Stimulated activated CD8-positive, alpha-beta memory T cell treated with anti-CD3 and anti-CD28 coated beads, Interleukin-7, amount 100 ng/mL, for 24 hours (primary cell): Measurements from ENCODE around the gene LRFN3.
"Not testable (repeated sequence)": the region's sequence is repeated elsewhere in the genome, so short reads cannot be mapped to it uniquely, and the experiment has no call there.

ENCODE experiments used
- DNase-seq: peaks from one replicate; pipeline ENCODE4 v3.0.0-alpha.2; 2020; ENCODE audit warnings: low read depth

Gene LRFN3, protein sequence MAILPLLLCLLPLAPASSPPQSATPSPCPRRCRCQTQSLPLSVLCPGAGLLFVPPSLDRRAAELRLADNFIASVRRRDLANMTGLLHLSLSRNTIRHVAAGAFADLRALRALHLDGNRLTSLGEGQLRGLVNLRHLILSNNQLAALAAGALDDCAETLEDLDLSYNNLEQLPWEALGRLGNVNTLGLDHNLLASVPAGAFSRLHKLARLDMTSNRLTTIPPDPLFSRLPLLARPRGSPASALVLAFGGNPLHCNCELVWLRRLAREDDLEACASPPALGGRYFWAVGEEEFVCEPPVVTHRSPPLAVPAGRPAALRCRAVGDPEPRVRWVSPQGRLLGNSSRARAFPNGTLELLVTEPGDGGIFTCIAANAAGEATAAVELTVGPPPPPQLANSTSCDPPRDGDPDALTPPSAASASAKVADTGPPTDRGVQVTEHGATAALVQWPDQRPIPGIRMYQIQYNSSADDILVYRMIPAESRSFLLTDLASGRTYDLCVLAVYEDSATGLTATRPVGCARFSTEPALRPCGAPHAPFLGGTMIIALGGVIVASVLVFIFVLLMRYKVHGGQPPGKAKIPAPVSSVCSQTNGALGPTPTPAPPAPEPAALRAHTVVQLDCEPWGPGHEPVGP

DNA sequence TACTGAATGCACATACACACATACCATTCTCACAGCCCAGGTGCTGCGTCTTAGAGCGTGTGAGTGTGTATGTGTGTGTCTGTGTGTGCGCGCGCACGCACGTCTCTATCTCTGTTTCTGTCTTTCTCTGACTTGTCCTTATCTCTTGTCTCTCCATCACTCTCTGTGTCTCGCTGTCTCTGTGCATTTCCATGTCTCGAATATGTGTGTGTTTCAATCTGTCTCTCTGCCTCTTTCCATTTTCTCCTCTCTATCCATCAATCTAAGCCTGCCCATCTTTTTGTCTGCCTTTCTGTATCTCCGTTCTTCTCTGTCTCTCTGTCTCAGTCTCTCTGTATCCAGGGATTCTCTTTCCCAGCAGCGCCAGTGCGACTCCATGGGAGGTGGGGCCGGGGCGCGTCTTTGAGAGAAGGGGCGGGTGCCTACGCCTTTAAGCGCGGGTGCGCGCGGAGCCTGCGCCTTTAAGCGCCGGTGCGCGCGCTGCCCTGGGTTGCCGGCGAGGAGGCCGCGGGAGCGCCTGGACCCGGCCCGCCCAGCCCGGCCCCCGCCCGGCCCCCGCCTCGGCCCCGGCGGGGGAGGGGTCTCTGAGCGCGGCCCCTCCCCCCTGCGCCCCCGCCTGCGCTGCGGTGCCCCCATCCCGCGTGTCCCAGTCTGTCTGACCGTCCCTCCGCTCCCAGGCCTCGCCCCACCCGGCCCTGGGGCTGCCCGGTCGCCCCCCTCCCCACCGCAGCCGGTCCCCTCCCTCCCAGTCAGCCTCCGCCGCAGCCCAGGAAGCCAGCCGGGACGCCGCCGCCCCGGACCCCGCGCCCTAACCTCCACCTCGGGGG, at the start of gene LRFN3:
Gene LRFN3, plus strand, starts transcription at position 464 of the 827 bp plus-strand sequence. CDS start 3,052 bp downstream, outside the sequence.
- peak; percentile 40 for DNase-seq

DNA sequence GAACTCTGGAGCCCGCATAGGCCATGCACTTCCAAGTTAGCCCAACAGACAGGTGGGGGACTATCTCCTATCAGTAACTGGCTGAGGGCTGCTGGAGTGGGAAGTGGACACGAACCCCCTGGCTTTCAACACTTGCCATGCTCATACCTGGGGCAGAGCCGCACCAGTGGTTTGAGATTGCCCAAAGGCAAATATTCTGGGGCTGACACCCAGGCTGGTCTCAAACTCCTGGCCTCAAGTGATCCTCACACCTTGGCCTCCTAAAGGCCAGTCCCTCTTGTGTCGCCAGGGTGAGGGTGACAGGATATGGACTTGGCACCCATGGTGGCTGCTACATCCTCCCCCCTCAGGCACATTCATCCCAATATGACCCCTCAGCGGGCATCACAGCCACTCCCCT, 49.0 kb upstream of the LRFN3 start:
- DNase-seq, result no peak

DNA sequence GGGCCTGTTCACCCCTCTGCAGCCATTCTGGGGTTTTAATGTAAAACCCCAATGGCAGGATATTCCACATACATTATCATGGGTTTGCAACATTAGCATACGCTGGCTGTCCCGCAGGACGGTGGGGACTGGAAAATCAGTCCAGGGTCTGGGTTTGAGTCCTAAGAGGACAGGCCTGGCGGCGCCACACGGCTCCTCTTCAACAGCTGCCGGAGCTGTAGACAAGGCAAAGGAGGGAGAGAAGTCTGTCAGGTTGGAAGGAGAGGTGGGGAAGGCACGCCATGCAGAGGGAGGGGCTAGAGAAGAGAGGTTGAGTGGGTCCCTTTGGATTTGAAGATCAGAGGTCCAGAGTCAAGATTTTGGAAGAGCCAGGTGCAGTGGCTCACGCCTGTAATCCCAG, 47.8 kb upstream of the LRFN3 start:
- DNase-seq, result no peak

DNA sequence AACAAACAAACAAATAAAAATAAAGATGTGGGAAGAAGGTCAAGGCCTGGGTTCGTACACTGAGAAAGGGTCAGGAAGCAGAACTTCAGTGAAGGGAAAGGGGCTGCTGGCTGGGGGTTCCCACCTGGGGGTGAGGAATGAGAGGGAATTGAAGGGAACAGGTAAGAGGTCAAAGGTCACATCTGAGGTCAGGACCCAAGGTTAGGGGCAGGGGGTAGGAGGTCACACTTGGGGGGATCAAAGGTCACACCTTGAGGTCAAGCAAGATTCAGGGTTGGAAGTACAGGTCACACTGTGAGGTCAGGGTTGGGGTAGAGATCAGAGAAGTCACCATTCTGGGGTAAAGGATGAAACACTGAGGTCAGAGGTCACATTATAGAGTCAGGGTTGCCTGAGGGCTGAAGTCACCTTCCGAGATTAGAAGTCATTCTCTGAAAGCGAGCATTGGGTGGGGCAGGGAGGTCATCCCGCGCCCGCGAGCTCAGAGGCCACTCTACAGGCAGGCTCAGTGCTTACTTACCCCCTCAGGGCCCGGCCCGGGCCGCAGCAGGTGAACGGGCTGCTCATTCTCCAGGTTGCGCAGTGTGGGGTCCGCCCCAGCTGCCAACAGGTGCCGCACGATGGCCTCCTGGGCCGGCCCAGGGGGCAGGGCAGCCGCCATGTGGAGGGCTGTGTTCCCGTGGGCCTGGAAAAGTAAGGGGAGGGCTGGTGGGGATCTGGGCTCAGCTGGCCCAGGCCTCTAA, 46.6 kb upstream of the LRFN3 start:
- DNase-seq, result no peak

DNA sequence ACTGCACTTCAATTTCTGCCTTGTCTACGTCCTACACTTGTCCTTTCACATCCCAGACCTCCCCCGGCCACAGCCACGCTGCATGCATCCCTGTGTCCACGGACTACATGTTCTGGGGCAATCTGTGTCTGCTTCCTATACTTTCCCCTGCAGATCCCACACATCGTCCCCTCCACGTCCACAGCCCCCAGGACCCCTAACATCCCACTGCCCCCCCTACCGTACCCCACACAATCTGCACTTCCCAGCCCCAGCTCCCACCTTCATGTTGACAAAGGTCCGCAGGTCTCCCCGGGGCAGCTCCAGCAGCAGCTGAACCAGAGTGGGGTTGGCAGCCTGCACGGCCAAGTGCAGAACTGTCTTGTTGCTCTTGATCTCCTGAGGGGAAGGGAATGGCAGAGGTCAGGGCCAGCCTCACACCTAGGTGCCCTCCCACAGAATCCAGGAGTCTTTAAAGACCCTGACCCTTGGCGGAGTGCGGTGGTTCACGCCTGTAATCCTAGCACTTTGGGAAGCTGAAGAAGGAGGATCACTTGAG, 46.0 kb upstream of the LRFN3 start:
- DNase-seq, result no peak

DNA sequence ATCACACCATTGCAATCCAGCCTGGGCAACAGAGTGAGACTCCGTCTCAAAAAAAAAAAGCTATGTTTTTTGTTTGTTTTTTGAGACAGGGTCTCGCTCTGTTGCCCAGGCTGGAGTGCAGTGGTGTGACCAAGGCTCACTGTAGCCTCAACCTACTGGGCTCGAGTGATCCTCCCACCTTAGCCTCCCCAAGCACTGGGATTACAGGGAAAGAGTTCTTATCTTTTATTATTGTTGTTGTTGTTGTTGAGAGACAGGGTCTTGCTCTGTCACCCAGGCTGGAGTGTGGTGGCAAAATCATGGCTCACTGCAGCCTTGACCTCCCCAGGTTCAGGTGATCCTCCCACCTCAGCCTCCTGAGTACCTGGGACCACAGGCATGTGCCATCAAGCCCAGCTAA, 44.4 kb upstream of the LRFN3 start:
- DNase-seq, result not testable (repeated sequence)

DNA sequence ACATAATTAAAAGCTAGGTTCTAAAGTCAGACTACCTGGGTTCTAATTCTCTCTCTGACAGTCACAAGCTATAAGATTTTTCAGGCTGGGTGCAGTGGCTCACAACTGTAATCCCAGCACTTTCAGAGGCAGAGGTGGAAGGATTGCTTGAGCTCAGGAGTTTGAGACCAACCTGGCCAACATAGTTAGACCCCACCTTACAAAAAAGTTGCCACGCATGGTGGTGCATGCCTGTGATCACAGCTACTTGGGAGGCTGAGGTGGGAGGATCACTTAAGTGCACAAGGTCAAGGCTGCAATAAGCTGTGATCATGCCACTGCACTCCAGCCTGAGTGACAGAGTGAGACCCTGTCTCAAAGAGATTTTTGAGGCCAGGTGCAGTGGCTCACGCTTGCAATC, 41.8 kb upstream of the LRFN3 start:
- DNase-seq, result no peak

DNA sequence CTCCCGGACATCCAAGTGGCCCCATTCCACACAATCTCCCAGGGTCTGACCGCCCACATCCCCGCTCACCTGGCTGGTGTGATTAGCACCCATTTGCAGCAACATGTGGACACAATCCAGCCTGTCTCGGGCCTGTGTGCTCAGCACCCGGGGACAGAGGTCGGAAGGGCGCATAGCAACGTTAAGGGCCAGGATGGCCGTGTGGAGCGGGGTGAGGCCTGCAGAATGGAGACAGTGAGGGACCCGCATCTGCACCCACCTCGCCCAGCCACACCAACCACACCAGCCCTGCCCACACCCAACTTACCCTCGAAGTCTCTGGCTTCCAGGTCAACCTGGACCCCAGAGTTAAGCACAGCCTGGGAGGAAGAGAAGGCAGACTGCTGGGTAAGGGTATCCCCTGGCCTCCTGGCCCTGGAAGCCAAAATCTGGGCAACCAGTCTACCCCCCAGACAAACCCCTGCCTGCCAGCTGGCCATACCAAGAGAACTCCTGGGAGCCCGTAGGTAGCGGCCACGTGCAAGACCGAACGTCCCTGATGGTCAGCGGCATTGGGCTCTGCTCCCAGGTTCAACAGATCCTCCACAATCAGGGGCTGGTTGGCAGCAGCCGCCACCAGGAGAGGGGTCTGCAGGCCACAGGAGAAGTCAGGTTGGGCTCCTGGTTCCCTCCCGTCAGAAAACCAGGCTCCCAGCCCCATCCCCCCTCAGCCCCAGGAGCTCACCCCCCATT, 40.1 kb upstream of the LRFN3 start:
- DNase-seq, result no peak

DNA sequence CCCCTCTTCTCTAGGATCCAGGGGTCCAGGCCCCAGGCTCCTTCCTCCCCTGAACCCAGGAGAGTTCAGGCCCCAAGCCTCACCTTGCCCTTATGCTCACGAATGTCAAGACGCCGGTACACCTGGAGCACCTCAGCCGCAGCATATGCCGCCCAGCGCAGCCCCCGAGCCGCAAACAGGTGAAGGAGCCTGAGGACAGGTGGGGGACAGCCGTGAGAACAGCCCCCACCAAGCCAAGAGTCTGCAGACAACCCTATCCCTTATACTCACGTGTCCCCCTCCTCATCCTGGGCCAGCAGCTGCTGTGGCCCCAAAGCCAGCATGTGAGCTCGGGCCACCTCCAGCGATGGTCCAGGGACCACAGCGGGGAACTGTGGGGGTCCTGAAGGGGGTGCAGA, 39.5 kb upstream of the LRFN3 start:
- no peak for DNase-seq

DNA sequence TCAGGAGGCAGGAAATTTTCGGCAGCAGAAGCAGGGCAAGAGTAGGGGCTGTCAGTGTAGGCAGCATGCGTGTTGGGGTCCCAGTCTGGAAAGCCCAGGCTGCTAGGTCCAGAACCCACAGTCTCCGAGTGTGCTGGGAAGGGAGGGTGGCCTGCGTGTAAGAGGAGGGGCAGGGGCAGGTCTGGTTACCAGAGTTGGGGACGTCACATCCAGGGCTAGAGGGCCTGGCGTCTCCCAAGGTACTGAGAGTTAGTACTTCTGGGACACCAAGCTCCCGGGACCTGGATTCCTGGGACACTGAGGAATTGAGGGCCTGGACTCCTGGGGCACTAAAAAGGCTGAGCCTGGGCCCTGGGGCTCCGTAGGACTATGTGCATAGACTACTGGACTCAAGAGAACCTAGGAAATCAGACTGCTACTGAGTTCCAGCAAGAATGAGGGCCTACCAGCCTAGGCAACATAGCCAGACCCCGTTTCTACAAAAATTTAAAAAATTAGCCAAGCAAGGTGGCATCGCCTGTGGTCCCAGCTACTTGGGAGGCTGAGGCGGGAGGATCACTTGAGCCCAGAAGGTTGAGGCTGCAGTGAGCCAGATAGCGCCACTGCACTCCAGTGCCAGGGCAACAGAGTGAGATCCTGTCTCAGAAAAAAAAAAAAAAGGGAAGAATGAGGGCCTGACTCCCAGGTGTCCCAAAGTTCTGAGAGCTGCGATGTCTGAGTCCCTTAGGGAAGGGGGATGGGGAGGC, 38.3 kb upstream of the LRFN3 start:
- no peak for DNase-seq

DNA sequence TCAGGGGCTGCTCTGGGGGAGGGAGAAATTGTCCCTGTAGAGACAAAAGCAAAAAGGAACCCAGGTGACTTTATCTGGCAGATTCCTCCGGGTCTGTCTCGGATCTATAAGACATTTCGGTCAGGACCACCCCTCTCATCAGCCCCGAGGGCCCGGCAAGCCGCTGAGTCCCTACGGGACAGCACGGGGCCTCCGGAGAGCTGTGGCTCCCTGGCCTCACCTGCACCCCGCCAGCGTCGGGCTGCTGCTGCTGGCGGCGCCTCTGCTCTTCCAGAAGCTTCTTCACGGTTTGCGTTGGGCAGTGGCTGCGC, 37.7 kb upstream of the LRFN3 start:
- no peak for DNase-seq

DNA sequence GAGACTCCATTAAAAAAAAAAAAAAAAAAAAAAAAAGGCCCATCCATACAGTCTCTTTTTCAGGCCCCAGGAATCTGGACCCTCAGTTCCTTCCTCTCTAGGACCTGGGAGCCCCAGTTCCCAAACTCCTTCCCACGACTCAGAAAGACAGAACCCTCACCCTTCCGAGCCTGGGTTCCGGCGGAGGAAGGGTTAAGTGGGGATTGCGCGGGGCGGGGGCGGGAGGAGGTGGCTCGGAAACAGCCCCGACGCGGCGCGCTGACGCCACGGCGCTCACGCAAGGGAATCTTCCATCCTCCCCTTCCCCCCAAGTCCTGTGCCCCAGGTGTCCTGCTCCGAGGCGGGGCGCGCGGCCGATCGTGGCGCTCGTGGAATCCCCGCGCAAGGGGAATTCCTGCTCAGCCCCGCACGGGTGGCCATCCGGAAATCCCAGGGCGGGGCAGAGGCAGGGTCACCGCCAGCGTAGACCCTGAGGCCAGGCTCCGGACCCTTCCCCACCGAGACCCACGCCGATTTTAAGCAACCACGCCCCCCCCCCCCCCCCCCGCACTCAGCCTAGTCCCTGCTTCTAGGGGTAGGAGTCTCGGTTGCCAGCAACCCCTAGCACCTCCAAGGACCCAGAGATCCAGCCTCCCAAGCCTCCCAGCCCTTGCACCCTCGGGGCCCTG, 36.5 kb upstream of the LRFN3 start:
- DNase-seq, result peak; percentile 75

DNA sequence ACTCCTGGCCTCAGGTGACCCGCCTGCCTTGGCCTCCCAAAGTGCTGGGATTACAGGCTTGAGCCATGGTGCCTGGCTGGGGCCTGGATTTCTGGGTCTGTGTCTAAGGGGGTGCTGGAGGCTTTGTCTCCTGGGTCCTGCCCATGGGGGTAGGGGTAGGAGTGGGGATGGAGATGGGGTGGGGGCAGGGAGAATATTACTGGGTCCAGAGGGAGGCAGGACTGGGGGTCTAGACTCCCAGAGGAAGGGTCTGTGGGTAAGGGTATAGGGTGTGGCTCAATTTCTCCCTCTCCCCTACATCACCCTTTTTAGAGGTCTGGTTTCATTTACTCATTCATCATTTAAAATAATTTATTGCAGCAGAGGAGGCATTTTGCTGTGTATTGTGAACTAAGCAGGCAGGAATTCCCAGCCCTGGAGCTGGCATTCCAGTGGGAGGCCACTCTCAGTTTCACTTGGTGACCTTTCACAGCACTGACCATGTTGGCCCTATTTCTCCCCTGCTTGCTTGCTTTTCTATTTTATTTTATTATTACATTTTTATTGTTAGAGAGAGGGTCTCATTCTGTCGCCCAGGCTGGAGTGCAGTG, 35.0 kb upstream of the LRFN3 start:
- no peak for DNase-seq

DNA sequence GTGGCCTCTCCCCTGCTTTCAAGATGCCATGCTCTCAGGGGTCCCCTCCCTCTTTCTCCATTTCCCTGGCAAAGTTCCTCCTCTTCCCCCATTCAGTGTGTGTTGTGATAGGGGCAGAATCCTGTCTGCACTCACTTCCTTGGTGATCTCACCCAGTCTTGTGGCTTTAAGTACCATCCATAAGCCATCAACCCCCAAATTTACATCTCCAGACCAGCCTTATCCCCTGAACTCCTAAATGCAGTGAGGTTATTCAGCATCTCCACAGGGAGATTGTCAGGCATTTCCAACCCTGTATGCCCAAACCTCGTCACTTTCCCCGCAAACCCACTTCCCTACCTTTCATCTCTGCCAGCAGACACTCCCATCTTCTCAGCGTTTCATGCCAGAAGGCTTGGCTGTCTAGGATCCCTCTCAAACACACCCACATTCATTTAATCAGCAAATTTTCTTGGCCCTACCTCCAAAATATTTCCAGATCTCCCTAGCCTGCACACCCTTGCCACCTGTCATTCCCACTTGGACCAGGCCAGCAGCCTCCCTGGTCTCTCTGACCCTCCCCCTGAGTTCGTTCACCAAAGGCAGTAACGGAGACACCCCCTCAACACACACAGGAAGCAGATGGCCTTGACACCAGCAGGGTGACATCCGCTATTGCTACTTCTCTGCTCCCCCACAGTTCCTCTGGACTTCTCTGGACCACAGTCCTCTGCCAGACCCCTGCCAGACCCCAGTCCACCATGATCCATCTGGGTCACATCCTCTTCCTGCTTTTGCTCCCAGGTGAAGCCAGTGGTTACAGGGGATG, 34.1 kb upstream of the LRFN3 start, which contains the start of gene HCST:
Gene HCST, plus strand, starts transcription at position 676 of the 808 bp plus-strand sequence. Its CDS starts 65 bp downstream, at position 741.
- no peak for DNase-seq

DNA sequence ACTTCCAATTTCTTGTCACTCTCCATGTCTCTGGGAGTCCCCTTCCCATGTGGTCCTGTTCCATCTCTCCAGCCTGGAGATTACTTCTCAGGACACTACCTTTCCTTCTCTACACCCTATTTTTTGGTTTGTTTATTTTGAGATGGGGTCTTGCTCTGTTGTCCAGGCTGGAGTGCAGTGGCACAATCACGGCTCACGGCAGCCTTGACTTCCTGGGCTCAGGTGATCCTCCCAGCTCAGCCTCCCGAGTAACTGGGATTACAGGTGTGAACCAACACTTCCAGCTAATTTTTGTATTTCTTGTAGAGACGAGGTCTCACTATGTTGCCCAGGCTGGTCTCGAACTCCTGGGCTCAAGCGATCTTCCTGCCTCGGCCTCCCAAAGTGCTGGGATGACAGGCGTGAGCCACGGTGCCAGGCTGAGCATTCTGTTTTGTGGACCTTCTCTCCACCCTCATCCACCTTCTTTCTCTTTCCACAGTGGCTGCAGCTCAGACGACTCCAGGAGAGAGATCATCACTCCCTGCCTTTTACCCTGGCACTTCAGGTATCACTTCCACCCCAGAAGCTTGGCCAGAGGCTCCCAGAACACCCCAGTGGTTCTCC, 33.2 kb upstream of the LRFN3 start:
- DNase-seq, result no peak

DNA sequence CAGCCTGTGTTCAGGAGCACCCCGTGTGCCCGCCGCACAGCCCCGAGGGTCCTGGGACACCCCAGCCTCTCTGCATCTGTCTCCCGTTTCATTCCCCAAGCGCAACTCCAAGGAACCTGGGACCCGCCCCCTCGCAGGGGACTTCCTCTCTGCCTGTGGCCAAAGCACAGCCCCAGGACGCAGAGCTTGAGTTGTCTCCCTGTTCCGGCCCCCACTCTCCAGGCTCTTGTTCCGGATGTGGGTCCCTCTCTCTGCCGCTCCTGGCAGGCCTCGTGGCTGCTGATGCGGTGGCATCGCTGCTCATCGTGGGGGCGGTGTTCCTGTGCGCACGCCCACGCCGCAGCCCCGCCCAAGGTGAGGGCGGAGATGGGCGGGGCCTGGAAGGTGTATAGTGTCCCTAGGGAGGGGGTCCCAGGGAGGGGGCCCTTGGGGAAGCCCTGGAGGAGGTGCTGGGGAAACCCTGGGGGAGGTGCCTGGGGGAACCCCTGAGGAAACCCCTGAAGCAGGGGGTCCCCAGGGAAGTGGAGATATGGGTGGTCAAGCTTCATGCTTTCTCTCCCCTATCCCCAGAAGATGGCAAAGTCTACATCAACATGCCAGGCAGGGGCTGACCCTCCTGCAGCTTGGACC, 32.5 kb upstream of the LRFN3 start:
- peak; percentile 77 for DNase-seq

DNA sequence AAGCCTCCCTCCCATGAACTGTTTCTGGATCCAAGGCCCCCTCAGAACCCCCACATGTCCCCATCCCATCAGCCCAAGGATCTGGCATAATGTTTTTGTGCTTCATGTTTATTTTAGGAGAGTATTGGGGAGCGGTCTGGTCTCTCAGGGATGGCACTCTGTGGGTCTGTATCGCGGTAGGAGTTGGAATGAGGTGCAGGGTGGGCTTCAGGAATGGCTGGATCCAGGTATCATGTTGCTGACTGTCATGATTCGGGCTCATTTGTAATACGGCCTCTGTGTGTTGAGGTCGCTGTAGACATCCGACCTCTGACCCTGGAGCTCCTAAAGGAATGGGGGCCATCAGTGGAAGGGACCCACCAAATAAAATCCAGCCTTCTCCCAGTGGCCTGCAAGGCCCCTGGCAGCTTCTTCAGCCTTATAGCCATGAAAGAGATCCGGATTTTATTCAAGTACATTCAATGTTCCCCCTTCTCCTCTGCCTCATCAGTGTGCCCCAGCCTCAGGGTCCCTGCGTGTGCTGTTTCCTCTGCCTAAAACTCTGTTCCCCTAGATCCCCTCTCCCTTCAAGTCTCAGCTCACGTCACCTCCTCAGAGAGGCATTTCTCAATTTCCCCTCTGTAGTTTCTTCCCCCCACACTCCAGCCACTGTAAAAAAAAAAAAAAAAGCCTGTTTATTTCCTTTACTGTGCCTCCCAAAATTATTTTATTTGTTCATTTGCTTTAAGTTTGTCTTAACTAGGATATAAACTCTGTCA, 31.7 kb upstream of the LRFN3 start:
- no peak for DNase-seq
